GM12878 (cell line): ENCODE results near the gene MPST. TPM values are rescaled to one million over a fixed set of nuclear protein-coding genes. Genes with fewer than 3 reads are reported as not detected.

ENCODE experiments used
- ATAC-seq: fragments of 200-7000 bp; cut with Tn5 transposase; 3 replicates; pipeline ENCODE4 v1.9.1; 2020; ENCODE audit warnings: mild to moderate bottlenecking, moderate library complexity
- BruUV-seq: library from RNA; stranded (reverse); fragments of 400-500 nt; replicated peaks from 2 replicates; lab custom pipeline; 2021; lab: Mats Ljungman, UMichigan
- CTCF ChIA-PET: fragments of 300-600 bp; sonication (Branson Sonifier 250); formaldehyde crosslinking; extraction: SDS; loops from one replicate; lab custom pipeline; 2021; ENCODE audit warnings: inconsistent platforms; lab: Yijun Ruan, JAX
- POLR2A ChIA-PET: fragments of 350-600 bp; formaldehyde crosslinking; extraction: SDS; loops from one replicate; lab custom pipeline; 2021; ENCODE audit warnings: inconsistent platforms; lab: Charles Lee
- RAD21 ChIA-PET: fragments of 300-600 bp; sonication (Branson Sonifier 250); formaldehyde crosslinking; loops from one replicate; lab custom pipeline; 2023; ENCODE audit warnings: antibody characterized with exemption; ENCODE audit not compliant: unreplicated experiment; lab: Charles Lee
- SMC1A ChIA-PET: fragments of 300-600 bp; sonication (Branson Sonifier 250); formaldehyde crosslinking; loops from one replicate; lab custom pipeline; 2023; ENCODE audit not compliant: unreplicated experiment, uncharacterized antibody; lab: Charles Lee
- DNase-seq: peaks from one replicate; pipeline ENCODE4 v3.0.0-alpha.2; 2011; ENCODE audit warnings: low read depth, low spot score
- FAIRE-seq: peaks from 3 replicates; lab custom pipeline; 2011; peaks lifted over from hg19 to GRCh38; lab: Jason Lieb, UNC
- H2AFZ ChIP-seq: 2 replicates; pipeline ENCODE4 v1.6.0; 2011; ENCODE audit warnings: low read depth, low read length, control low read depth; ENCODE audit not compliant: control insufficient read depth
- H3K27ac ChIP-seq: 2 replicates; pipeline ENCODE4 v1.5.1; 2011; ENCODE audit warnings: control low read depth; ENCODE audit not compliant: control insufficient read depth, insufficient read depth
- H3K27me3 ChIP-seq, 2 experiments: replicated peaks in 1 of 2; 2 replicates each; pipeline versions ENCODE4 v1.6.0 to v1.6.1; 2011; ENCODE audit warnings: low read length in 1 of 2; ENCODE audit not compliant: control insufficient read depth in 2 of 2, insufficient read depth in 2 of 2
- H3K36me3 ChIP-seq, 2 experiments: 2 replicates each; pipeline ENCODE4 v1.5.1; 2011; ENCODE audit warnings: low read length in 1 of 2; ENCODE audit not compliant: control insufficient read depth in 2 of 2, insufficient read depth in 2 of 2
- H3K4me1 ChIP-seq: 2 replicates; pipeline ENCODE4 v1.6.1; 2011; ENCODE audit warnings: mild to moderate bottlenecking, low read length, moderate library complexity, mixed read lengths; ENCODE audit not compliant: control insufficient read depth, insufficient read depth
- H3K4me2 ChIP-seq: 2 replicates; pipeline ENCODE4 v1.6.0; 2011; ENCODE audit warnings: control low read depth; ENCODE audit not compliant: control insufficient read depth, insufficient read depth
- H3K4me3 ChIP-seq: fragments of 200-600 bp; sonication (generic); 2 replicates; pipeline ENCODE4 v1.5.1; 2016
- H3K79me2 ChIP-seq: 2 replicates; pipeline ENCODE4 v1.6.0; 2011; ENCODE audit warnings: low read length; ENCODE audit not compliant: control insufficient read depth, insufficient read depth
- H3K9ac ChIP-seq: 2 replicates; pipeline ENCODE4 v1.8.0; 2011; ENCODE audit warnings: low read length, control low read depth, mixed read lengths; ENCODE audit not compliant: control insufficient read depth, insufficient read depth
- H3K9me3 ChIP-seq: replicated peaks from 3 replicates; pipeline ENCODE4 v1.5.1; 2011; ENCODE audit warnings: mild to moderate bottlenecking, low read length; ENCODE audit not compliant: control insufficient read depth, insufficient read depth
- H4K20me1 ChIP-seq: 2 replicates; pipeline ENCODE4 v1.6.0; 2011; ENCODE audit not compliant: control insufficient read depth, insufficient read depth
- GABPA ChIP-seq: IDR thresholded peaks from 2 replicates; pipeline ENCODE4 v1.6.1; 2014; ENCODE audit warnings: antibody characterized with exemption, low read depth, mild to moderate bottlenecking, inconsistent platforms
- HCFC1 ChIP-seq: fragments of 150-350 bp; IDR thresholded peaks from 2 replicates; pipeline ENCODE4 v1.6.1; 2014; ENCODE audit warnings: low read length
- NR2C1 ChIP-seq: fragments of 450-650 bp; IDR thresholded peaks from 2 replicates; pipeline ENCODE4 v1.6.1; 2017; ENCODE audit warnings: antibody characterized with exemption, mild to moderate bottlenecking, moderate library complexity
- NR2C2 ChIP-seq: IDR thresholded peaks from 2 replicates; pipeline ENCODE4 v1.6.1; 2011; ENCODE audit warnings: borderline replicate concordance, low read depth; ENCODE audit not compliant: control insufficient read depth, insufficient read length
- PKNOX1 ChIP-seq: fragments of 450-650 bp; IDR thresholded peaks from 2 replicates; pipeline ENCODE4 v1.6.1; 2016; ENCODE audit warnings: mild to moderate bottlenecking
- RELB ChIP-seq: fragments of 450-650 bp; IDR thresholded peaks from 2 replicates; pipeline ENCODE4 v1.6.1; 2017; ENCODE audit warnings: low read depth, mild to moderate bottlenecking, moderate library complexity
- RUNX3 ChIP-seq: IDR thresholded peaks from 2 replicates; pipeline ENCODE4 v1.6.1; 2012; ENCODE audit warnings: low read length, inconsistent platforms
- SMAD5 ChIP-seq: IDR thresholded peaks from 2 replicates; pipeline ENCODE4 v1.6.1; 2016; ENCODE audit warnings: antibody characterized with exemption, low read depth
- SUPT20H ChIP-seq: IDR thresholded peaks from 2 replicates; pipeline ENCODE4 v1.6.1; 2011; ENCODE audit warnings: low read depth, mild to moderate bottlenecking, low read length, moderate library complexity, borderline replicate concordance; ENCODE audit not compliant: control insufficient read depth
- whole genome bisulfite sequencing: methylation state at CpG from one replicate; pipeline ENCODE4 v1.1.6; 2016; ENCODE audit warnings: low lambda C conversion rate; ENCODE audit not compliant: insufficient replicate concordance, insufficient coverage; ENCODE audit errors: missing lambda C conversion rate; 5-methylcytosine and 5-hydroxymethylcytosine counted together
- in situ Hi-C: fragments of 300-500 bp; cut with MboI; formaldehyde crosslinking; loops from 9 replicates; pipeline ENCODE4 v1.14.3; 2018; ENCODE audit warnings: mixed read lengths
- intact Hi-C: fragments of 100-400 bp; cut with micrococcal nuclease; formaldehyde crosslinking; loops from one replicate; pipeline ENCODE4 v1.14.2; 2022; ENCODE audit not compliant: unreplicated experiment
- polyA plus RNA-seq, 11 experiments: library from polyadenylated mRNA; depleted of rRNA in 4 of 11; unstranded in 6 of 11; stranded (reverse) in 5 of 11; fragments of >200 nt; fragmentation: Nextera tagmentation in 4 of 11; fragmentation: Illumina TruSeq in 1 of 11; extraction: Ambion mirVana in 4 of 11; extraction: Trizol in 1 of 11; gene quantifications; 1 replicate in 1 of 11; 2 replicates in 10 of 11; pipeline versions ENCODE4 v1.2.1 to v1.2.3, GENCODE V29; 2011 to 2016; ENCODE audit warnings: inconsistent platforms in 2 of 11, missing spikeins in 2 of 11, low read depth in 1 of 11
- total RNA-seq, 4 experiments: library from RNA; depleted of rRNA in 3 of 4; stranded (reverse); fragments of >200 nt in 3 of 4; fragmentation: Illumina TruSeq in 1 of 4; extraction: Trizol in 1 of 4; gene quantifications; 2 replicates each; pipeline versions ENCODE4 v1.2.1 to v1.2.3, GENCODE V29; 2013 to 2021

The MPST gene
- total and polyA plus RNA-seq, 10 of the 15 experiments (the other 5 are each of a cell fraction or from before 2014, with no cell fraction given), result 0.95 to 88.7 (median 38.5) TPM

- ChIA-PET POLR2A (no interaction called here), SMC1A (interaction anchor here (0.6 to 1.0 kb wide), 2 partner anchors 13 to 386 kb away, joined by 3 to 4 read pairs; no protein-coding TSS in a partner anchor), RAD21 (interaction anchor here (0.8 kb wide), 1 partner anchor 13 kb away, joined by 5 read pairs; no protein-coding TSS in a partner anchor), CTCF (interaction anchor here (1.1 to 3.3 kb wide), 3 partner anchors 11 to 13 kb away, joined by 3 to 17 read pairs (median 15); partner anchors contain the start of gene TST)
- no peaks in the 10 kb centered on the region for H3K36me3 ChIP-seq
- no peaks in the 10 kb centered on the region for H3K9me3 ChIP-seq
- no peak overlapping the region for H3K4me3 ChIP-seq
- in situ Hi-C loops (no loop called here), intact Hi-C loops (no loop called here)
- WGBS, result 68% methylated on average over 2 of the region's 2 CpGs
- DNase-seq, result no peak
- H3K9ac ChIP-seq, result no peak overlapping the region
- no peaks in the 10 kb centered on the region for H4K20me1 ChIP-seq
- no peaks in the 10 kb centered on the region for H3K4me1 ChIP-seq
- TF ChIP-seq PKNOX1 (no peak), NR2C2 (no peak), SUPT20H (no peak), SMAD5 (no peak), RELB (no peak), NR2C1 (no peak), RUNX3 (no peak), GABPA (no peak), HCFC1 (no peak)
- H3K4me2 ChIP-seq, result no peak overlapping the region
- no peak for ATAC-seq
- no peaks in the 10 kb centered on the region for H3K79me2 ChIP-seq
- BruUV-seq, result no TSS peak
- H2AFZ ChIP-seq, result no peak overlapping the region
- FAIRE-seq, result no peak
- no peaks in the 10 kb centered on the region; a peak in 1 of 4 replicates for H3K27me3 ChIP-seq
- no peak overlapping the region for H3K27ac ChIP-seq
These were observed 12.6 kb downstream of the MPST start for GRCh38 chr22:37032134-37032534.
